Hematopoietic multipotent progenitor cell treated with erythropoietin and hydrocortisone succinate and interleukin-3 and kit ligand, for 17 days (in vitro differentiated cells): ENCODE measurements around the gene IGF1.

ENCODE experiments used
- DNase-seq: peaks from one replicate; pipeline ENCODE4 v3.0.0-alpha.2; 2015; ENCODE audit warnings: low spot score

Gene IGF1

GRCh38 chr12:102496591-102496990 is 16.2 kb upstream of the IGF1 start:
- no peak for DNase-seq

GRCh38 chr12:102487226-102487625 is 6.9 kb upstream of the IGF1 start:
- DNase-seq = no peak

GRCh38 chr12:102486153-102486552 is 5.8 kb upstream of the IGF1 start:
- no peak for DNase-seq

- DNase-seq = peak; percentile 57
Observed at GRCh38 chr12:102484428-102484958, 4.1 kb upstream of the IGF1 start.

GRCh38 chr12:102484017-102484416 is 3.7 kb upstream of the IGF1 start:
- no peak for DNase-seq

- no peak for DNase-seq
Observed at GRCh38 chr12:102483466-102483865, 3.1 kb upstream of the IGF1 start.

GRCh38 chr12:102481705-102482425 is 1.5 kb upstream of the IGF1 start:
- DNase-seq = no peak

- no peak for DNase-seq
Observed at GRCh38 chr12:102479939-102480338, 424 bp downstream of the IGF1 start.

- no peak for DNase-seq
Observed at GRCh38 chr12:102479099-102479885, 1.1 kb downstream of the IGF1 start.

- DNase-seq = no peak
Observed at GRCh38 chr12:102478405-102479098, 1.8 kb downstream of the IGF1 start.

- DNase-seq = no peak
Observed at GRCh38 chr12:102475355-102475754, 5.0 kb downstream of the IGF1 start.

- DNase-seq = no peak
Observed at GRCh38 chr12:102474438-102475064, 5.8 kb downstream of the IGF1 start.

- DNase-seq = no peak
Observed at GRCh38 chr12:102472496-102472895, 7.9 kb downstream of the IGF1 start.

GRCh38 chr12:102471556-102471955 is 8.8 kb downstream of the IGF1 start:
- no peak for DNase-seq

- DNase-seq = no peak
Observed at GRCh38 chr12:102470945-102471344, 9.4 kb downstream of the IGF1 start.

- no peak for DNase-seq
Observed at GRCh38 chr12:102468261-102468915, 12.0 kb downstream of the IGF1 start.

GRCh38 chr12:102465762-102466560 is 14.4 kb downstream of the IGF1 start:
- no peak for DNase-seq

- DNase-seq = no peak
Observed at GRCh38 chr12:102463659-102464249, 16.6 kb downstream of the IGF1 start.

GRCh38 chr12:102462795-102463465 is 17.4 kb downstream of the IGF1 start:
- no peak for DNase-seq

GRCh38 chr12:102462386-102462785 is 18.0 kb downstream of the IGF1 start:
- DNase-seq = no peak
